Trophoblast cell (in vitro differentiated cells and primary cell): ENCODE results near the gene MAP2K5.

Experiments used
- DNase-seq, 2 donors: peaks; one replicate each; pipeline ENCODE4 v3.0.0-alpha.2; 2016
- H2AFZ ChIP-seq: 2 replicates; pipeline ENCODE4 v1.6.1; 2013; ENCODE audit warnings: low read length, moderate library complexity, mild to moderate bottlenecking; ENCODE audit not compliant: insufficient read depth, poor library complexity
- H2AK5ac ChIP-seq: 2 replicates; pipeline ENCODE4 v1.6.1; 2013; ENCODE audit warnings: mild to moderate bottlenecking, low read length
- H2BK120ac ChIP-seq: 2 replicates; pipeline ENCODE4 v1.6.1; 2013; ENCODE audit warnings: low read length, mild to moderate bottlenecking, moderate library complexity; ENCODE audit not compliant: insufficient read depth, poor library complexity
- H2BK12ac ChIP-seq: 2 replicates; pipeline ENCODE4 v1.6.1; 2013; ENCODE audit warnings: mild to moderate bottlenecking, low read length, moderate library complexity
- H2BK5ac ChIP-seq: 2 replicates; pipeline ENCODE4 v1.6.1; 2013; ENCODE audit warnings: low read length, low read depth, moderate library complexity, mild to moderate bottlenecking; ENCODE audit not compliant: poor library complexity
- H3K14ac ChIP-seq: 2 replicates; pipeline ENCODE4 v1.6.1; 2013; ENCODE audit warnings: mild to moderate bottlenecking, low read length
- H3K18ac ChIP-seq: 2 replicates; pipeline ENCODE4 v1.6.1; 2013; ENCODE audit warnings: mild to moderate bottlenecking, low read length
- H3K23ac ChIP-seq: 2 replicates; pipeline ENCODE4 v1.6.1; 2013; ENCODE audit warnings: low read length
- H3K27ac ChIP-seq: 2 replicates; pipeline ENCODE4 v1.5.1; 2013; ENCODE audit warnings: low read depth, mild to moderate bottlenecking, inconsistent platforms, low read length, moderate library complexity
- H3K27me3 ChIP-seq: 2 replicates; pipeline ENCODE4 v1.6.1; 2013; ENCODE audit warnings: inconsistent platforms, mild to moderate bottlenecking, low read length, moderate library complexity; ENCODE audit not compliant: insufficient read depth
- H3K36me3 ChIP-seq, 2 experiments: 1 replicate in 1 of 2; 2 replicates in 1 of 2; pipeline ENCODE4 v1.6.1; 2013; ENCODE audit warnings: low read length in 2 of 2, mild to moderate bottlenecking in 2 of 2, moderate library complexity in 1 of 2; ENCODE audit not compliant: insufficient read depth in 2 of 2, control insufficient read depth in 1 of 2
- H3K4ac ChIP-seq: 2 replicates; pipeline ENCODE4 v1.6.1; 2013; ENCODE audit warnings: low read depth, mild to moderate bottlenecking, low read length, moderate library complexity
- H3K4me1 ChIP-seq, 2 experiments: 1 replicate in 1 of 2; 2 replicates in 1 of 2; pipeline ENCODE4 v1.6.1; 2013; ENCODE audit warnings: low read length in 2 of 2, mild to moderate bottlenecking in 2 of 2, moderate library complexity in 1 of 2; ENCODE audit not compliant: insufficient read depth in 2 of 2, control insufficient read depth in 1 of 2
- H3K4me2 ChIP-seq: 2 replicates; pipeline ENCODE4 v1.6.1; 2013; ENCODE audit warnings: inconsistent platforms, mild to moderate bottlenecking, low read length, moderate library complexity
- H3K4me3 ChIP-seq: 2 replicates; pipeline ENCODE4 v1.5.1; 2013; ENCODE audit warnings: mild to moderate bottlenecking, low read depth, low read length, inconsistent platforms
- H3K79me1 ChIP-seq: one replicate; pipeline ENCODE4 v1.6.1; 2013; ENCODE audit warnings: low read length
- H3K79me2 ChIP-seq: 2 replicates; pipeline ENCODE4 v1.6.1; 2013; ENCODE audit warnings: low read length, mild to moderate bottlenecking; ENCODE audit not compliant: control insufficient read depth, insufficient read depth, poor library complexity
- H3K9ac ChIP-seq: 2 replicates; pipeline ENCODE4 v1.6.1; 2013; ENCODE audit warnings: mild to moderate bottlenecking, low read length
- H3K9me3 ChIP-seq: 2 replicates; pipeline ENCODE4 v1.6.1; 2013; ENCODE audit warnings: low read depth, mild to moderate bottlenecking, control low read depth, inconsistent platforms, low read length; ENCODE audit not compliant: insufficient read depth
- H4K12ac ChIP-seq: 2 replicates; pipeline ENCODE4 v1.6.1; 2013; ENCODE audit warnings: low read depth, mild to moderate bottlenecking, low read length, moderate library complexity
- H4K8ac ChIP-seq: 2 replicates; pipeline ENCODE4 v1.6.1; 2013; ENCODE audit warnings: low read depth, mild to moderate bottlenecking, low read length, moderate library complexity
- H4K91ac ChIP-seq: one replicate; pipeline ENCODE4 v1.6.1; 2013; ENCODE audit warnings: low read depth, mild to moderate bottlenecking, low read length, moderate library complexity
- WGBS: extraction: QIAGEN DNeasy Blood & Tissue Kit; methylation state at CpG from one replicate; pipeline ENCODE4 v1.1.7; 2013; ENCODE audit warnings: missing lambda C conversion rate; ENCODE audit not compliant: insufficient read length, insufficient coverage; ENCODE audit errors: extremely low coverage; 5-methylcytosine and 5-hydroxymethylcytosine counted together

MAP2K5 gene

GRCh38 chr15:67573194-67573593 lies 30.7 kb downstream of the MAP2K5 start:
- WGBS: no CpG with 5 or more reads among the region's 3 CpGs

DNA sequence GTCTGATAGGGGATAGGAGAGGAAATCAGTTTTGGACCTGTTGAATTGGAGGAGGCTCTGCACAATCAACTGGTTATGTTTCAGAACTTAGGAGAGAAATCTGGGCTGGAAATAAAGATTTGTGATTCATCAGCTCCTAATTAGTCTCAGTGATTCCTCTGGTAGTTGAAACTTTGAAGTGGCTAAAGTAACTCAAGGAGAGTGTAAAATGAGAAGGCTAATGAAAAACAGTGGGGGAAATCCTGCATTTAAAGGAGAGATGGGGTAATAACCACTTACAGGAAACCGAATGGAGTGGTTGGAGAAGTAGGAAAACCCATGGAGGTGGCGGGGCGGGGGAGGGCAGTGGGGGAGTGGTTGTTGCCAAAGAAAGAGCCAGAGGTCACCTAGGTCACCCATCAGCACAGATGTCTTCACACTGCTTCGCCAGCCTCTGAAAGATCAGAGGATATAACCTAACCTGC lies 32.6 kb downstream of the MAP2K5 start:
- Histone ChIP-seq H3K4ac (no peak overlapping the region), H3K14ac (no peak overlapping the region), H2AK5ac (no peak overlapping the region), H3K36me3 (no peaks in the 10 kb centered on the region), H3K4me2 (no peak overlapping the region), H3K27ac (no peak overlapping the region), H4K8ac (no peak overlapping the region), H3K9me3 (peaks cover 2% of the 10 kb centered on the region), H4K91ac (no peak overlapping the region), H2AFZ (no peak overlapping the region), H3K79me1 (no peaks in the 10 kb centered on the region), H2BK12ac (no peak overlapping the region), H3K9ac (no peak overlapping the region), H3K27me3 (no peaks in the 10 kb centered on the region), H3K4me1 (peaks cover 0 to 2% of the 10 kb centered on the region in 2 experiments), H3K23ac (no peak overlapping the region), H2BK5ac (no peak overlapping the region), H2BK120ac (no peak overlapping the region), H3K79me2 (no peaks in the 10 kb centered on the region), H4K12ac (no peak overlapping the region), H3K18ac (no peak overlapping the region), H3K4me3 (no peak overlapping the region)
- no peak for DNase-seq
- no CpG with 5 or more reads among the region's 4 CpGs for WGBS

More at GRCh38 chr15:67573194-67573593, 30.7 kb downstream of the MAP2K5 start:
- H4K12ac ChIP-seq: no peak overlapping the region
- H3K79me2 ChIP-seq: no peaks in the 10 kb centered on the region
- no peak for DNase-seq
- no peak overlapping the region for H3K18ac ChIP-seq
- H3K14ac ChIP-seq: no peak overlapping the region
- H2AK5ac ChIP-seq: no peak overlapping the region
- H3K23ac ChIP-seq: no peak overlapping the region
- peaks cover 2% of the 10 kb centered on the region for H3K9me3 ChIP-seq
- no peak overlapping the region for H2AFZ ChIP-seq
- no peak overlapping the region for H3K9ac ChIP-seq
- no peak overlapping the region for H3K4me3 ChIP-seq
- no peak overlapping the region for H4K8ac ChIP-seq
- H2BK120ac ChIP-seq: no peak overlapping the region
- H3K27me3 ChIP-seq: no peaks in the 10 kb centered on the region
- peaks cover 0 to 2% of the 10 kb centered on the region in 2 experiments for H3K4me1 ChIP-seq
- H3K4me2 ChIP-seq: no peak overlapping the region
- H2BK12ac ChIP-seq: no peak overlapping the region
- H2BK5ac ChIP-seq: no peak overlapping the region
- no peak overlapping the region for H3K27ac ChIP-seq
- no peaks in the 10 kb centered on the region for H3K36me3 ChIP-seq
- no peak overlapping the region for H3K4ac ChIP-seq
- H4K91ac ChIP-seq: no peak overlapping the region
- H3K79me1 ChIP-seq: no peaks in the 10 kb centered on the region

DNA sequence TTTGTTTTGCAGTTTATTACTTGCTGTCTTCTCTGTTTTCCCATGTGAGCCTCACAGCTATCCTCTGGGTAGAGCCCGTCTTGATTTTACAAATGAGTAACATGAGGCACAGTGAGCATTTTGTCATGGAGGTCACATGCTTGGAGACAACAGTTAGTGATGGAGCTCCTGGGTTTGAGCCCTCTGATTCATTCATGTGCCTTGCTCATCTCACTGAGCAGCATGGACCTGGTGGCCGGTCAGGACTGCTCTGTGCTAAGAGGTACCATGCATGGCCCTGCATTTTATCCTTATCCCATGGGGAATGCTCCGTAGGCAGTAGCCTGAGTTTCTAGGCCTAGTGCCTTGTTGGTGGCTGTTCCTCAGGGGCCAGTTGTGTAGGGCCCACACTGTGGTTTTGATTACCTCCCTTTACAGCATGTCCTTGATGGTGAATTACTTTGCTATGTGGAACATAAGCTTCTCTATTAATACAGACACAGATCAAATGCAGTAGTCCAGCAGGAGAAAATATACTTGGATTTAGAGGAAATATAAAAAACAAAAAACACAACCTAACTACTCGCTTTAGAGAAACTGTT lies 35.6 kb downstream of the MAP2K5 start:
- Histone ChIP-seq H3K27ac (no peak overlapping the region), H2AK5ac (no peak overlapping the region), H3K4me1 (peaks cover 0 to 2% of the 10 kb centered on the region in 2 experiments), H3K4me3 (no peak overlapping the region), H3K79me2 (no peaks in the 10 kb centered on the region), H3K36me3 (no peaks in the 10 kb centered on the region), H3K27me3 (no peaks in the 10 kb centered on the region), H4K12ac (no peak overlapping the region), H3K14ac (no peak overlapping the region), H2BK120ac (no peak overlapping the region), H3K23ac (peak overlapping the region; percentile 48), H2BK12ac (no peak overlapping the region), H3K4ac (no peak overlapping the region), H3K9me3 (peaks cover 2% of the 10 kb centered on the region), H3K4me2 (no peak overlapping the region), H2AFZ (no peak overlapping the region), H4K8ac (no peak overlapping the region), H3K18ac (no peak overlapping the region), H4K91ac (no peak overlapping the region), H2BK5ac (no peak overlapping the region), H3K79me1 (no peaks in the 10 kb centered on the region), H3K9ac (no peak overlapping the region)
- WGBS: no CpG with 5 or more reads among the region's 4 CpGs
- no peak for DNase-seq

- Histone ChIP-seq H3K79me2 (no peaks in the 10 kb centered on the region), H2BK12ac (no peak overlapping the region), H3K23ac (no peak overlapping the region), H3K9me3 (peaks cover 2% of the 10 kb centered on the region), H4K8ac (no peak overlapping the region), H2BK120ac (no peak overlapping the region), H3K79me1 (no peaks in the 10 kb centered on the region), H3K14ac (no peak overlapping the region), H2BK5ac (no peak overlapping the region), H2AK5ac (no peak overlapping the region), H3K4me3 (no peak overlapping the region), H4K91ac (no peak overlapping the region), H2AFZ (no peak overlapping the region), H3K36me3 (no peaks in the 10 kb centered on the region), H3K4ac (no peak overlapping the region), H3K4me2 (no peak overlapping the region), H3K9ac (no peak overlapping the region), H3K4me1 (peaks cover 0 to 2% of the 10 kb centered on the region in 2 experiments), H3K27ac (no peak overlapping the region), H3K18ac (no peak overlapping the region), H3K27me3 (no peaks in the 10 kb centered on the region), H4K12ac (no peak overlapping the region)
- no peak for DNase-seq
- WGBS: no CpG with 5 or more reads among the region's 5 CpGs
Observed at GRCh38 chr15:67579164-67579563, 36.7 kb downstream of the MAP2K5 start.
